H1 (cell line): ENCODE data around the gene SLC27A5. TPM values are rescaled to one million over a fixed set of nuclear protein-coding genes. Genes with fewer than 3 reads are reported as not detected.

ENCODE experiments used
- ZNF274 ChIP-seq: IDR thresholded peaks from 2 replicates; pipeline ENCODE4 v1.7.0; 2012; ENCODE audit warnings: low read length, borderline replicate concordance; ENCODE audit errors: extremely low read depth
- polyA plus RNA-seq, 7 experiments: library from polyadenylated mRNA; depleted of rRNA in 3 of 7; stranded (reverse) in 5 of 7; unstranded in 2 of 7; fragments of >200 nt in 5 of 7; fragments of 200-250 nt in 2 of 7; gene quantifications; 1 replicate in 5 of 7; 2 replicates in 1 of 7; 4 replicates in 1 of 7; pipeline versions ENCODE4 v1.2.1 to v1.2.3, GENCODE V29; 2011 to 2013; ENCODE audit warnings: missing spikeins in 2 of 7, mixed read lengths in 2 of 7
- total RNA-seq: library from RNA; stranded (reverse); fragmentation: NEBNext Ultra II Directional; extraction: Animal tissue kit (Norgen Biotek cat#: 25700); gene quantifications from 2 replicates; pipeline ENCODE4 v1.2.1, GENCODE V29; 2021
- TF ChIP-seq, protein P1 (sequence below): IDR thresholded peaks from 2 replicates; pipeline ENCODE4 v1.6.1; 2011; ENCODE audit warnings: low read length, improper control_type of control experiment
- TF ChIP-seq, protein P2 (sequence below): IDR thresholded peaks from 2 replicates; pipeline ENCODE4 v1.6.1; 2011; ENCODE audit warnings: low read depth, mild to moderate bottlenecking, low read length; ENCODE audit not compliant: insufficient read depth

SLC27A5 gene
- total and polyA plus RNA-seq, 2 of the 8 experiments (the other 6 are each of a cell fraction or from before 2014, with no cell fraction given) = 25.1 to 80.5 TPM

DNA sequence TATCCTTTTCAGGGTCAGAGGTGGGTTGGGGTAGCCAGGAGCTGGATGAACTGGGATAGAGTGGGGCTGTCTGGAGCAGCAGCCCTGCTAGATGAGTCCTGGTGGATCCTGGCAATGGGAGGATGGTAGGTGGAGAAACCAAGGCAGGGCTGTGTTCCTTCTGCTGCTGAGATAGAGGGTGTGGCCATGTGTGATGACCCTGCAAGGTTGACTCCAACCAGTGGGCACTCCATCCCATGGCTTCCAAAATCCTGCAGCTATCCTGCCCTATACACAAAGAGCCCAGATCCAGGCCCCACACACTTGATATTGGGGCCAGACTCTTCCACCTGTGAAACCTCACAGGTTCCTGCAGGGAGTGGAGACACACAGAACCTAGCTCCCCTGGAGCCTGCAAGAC is 38.0 kb downstream of the SLC27A5 start (continued):
- TF ChIP-seq, protein P1, sequence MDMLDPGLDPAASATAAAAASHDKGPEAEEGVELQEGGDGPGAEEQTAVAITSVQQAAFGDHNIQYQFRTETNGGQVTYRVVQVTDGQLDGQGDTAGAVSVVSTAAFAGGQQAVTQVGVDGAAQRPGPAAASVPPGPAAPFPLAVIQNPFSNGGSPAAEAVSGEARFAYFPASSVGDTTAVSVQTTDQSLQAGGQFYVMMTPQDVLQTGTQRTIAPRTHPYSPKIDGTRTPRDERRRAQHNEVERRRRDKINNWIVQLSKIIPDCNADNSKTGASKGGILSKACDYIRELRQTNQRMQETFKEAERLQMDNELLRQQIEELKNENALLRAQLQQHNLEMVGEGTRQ = no peak
- no peak for TF ChIP-seq ZNF274
- TF ChIP-seq, protein P2, sequence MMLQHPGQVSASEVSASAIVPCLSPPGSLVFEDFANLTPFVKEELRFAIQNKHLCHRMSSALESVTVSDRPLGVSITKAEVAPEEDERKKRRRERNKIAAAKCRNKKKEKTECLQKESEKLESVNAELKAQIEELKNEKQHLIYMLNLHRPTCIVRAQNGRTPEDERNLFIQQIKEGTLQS = no peak
